ENCODE results near the gene CHRM4. TPM values are rescaled to one million over a fixed set of nuclear protein-coding genes. Genes with fewer than 3 reads are reported as not detected.
A peak's percentile ranks its signal among the peaks of the same experiment; 100 is the strongest.

The CHRM4 gene
- total RNA-seq, 1 donor, result 0.36 TPM

GRCh38 chr11:46390331-46391171 is 1.0 kb downstream of the CHRM4 start:
- no peaks in the 10 kb centered on the region for H3K9me3 ChIP-seq (ENCODE audit: low read depth, low read length)
- no peaks in the 10 kb centered on the region for H3K79me2 ChIP-seq (ENCODE audit: insufficient read depth, low read length)
- H2AFZ ChIP-seq (ENCODE audit: low read length), result no peak overlapping the region
- H4K20me1 ChIP-seq (ENCODE audit: insufficient read depth, low read length), result peaks cover 23% of the 10 kb centered on the region
- no peaks in the 10 kb centered on the region for H3K36me3 ChIP-seq (ENCODE audit: insufficient read depth, low read length)
- H3K4me2 ChIP-seq (ENCODE audit: insufficient read depth, low read length), result peak overlapping the region; percentile 78
- peak; percentile 94 for DNase-seq (ENCODE audit: insufficient read length, low spot score, missing footprints)
- no peak overlapping the region for H3K27ac ChIP-seq (ENCODE audit: low read depth, low read length)
- no peak overlapping the region for H3K4me3 ChIP-seq (ENCODE audit: insufficient read depth, low read length)
- peaks cover 45% of the 10 kb centered on the region for H3K27me3 ChIP-seq (ENCODE audit: insufficient read depth, low read length)
- TF ChIP-seq CTCF (IDR thresholded peaks at IDR 0.05; ENCODE audit: extremely low read depth, low read depth, low read length), result no peak
- H3K4me1 ChIP-seq (ENCODE audit: insufficient read depth, low read length), result peaks cover 15% of the 10 kb centered on the region

GRCh38 chr11:46389450-46390330 is 1.9 kb downstream of the CHRM4 start:
- Histone ChIP-seq H3K27ac (ENCODE audit: low read depth, low read length) (no peak overlapping the region), H3K27me3 (ENCODE audit: insufficient read depth, low read length) (peaks cover 45% of the 10 kb centered on the region), H3K4me1 (ENCODE audit: insufficient read depth, low read length) (peaks cover 15% of the 10 kb centered on the region), H3K9me3 (ENCODE audit: low read depth, low read length) (no peaks in the 10 kb centered on the region), H3K79me2 (ENCODE audit: insufficient read depth, low read length) (no peaks in the 10 kb centered on the region), H4K20me1 (ENCODE audit: insufficient read depth, low read length) (peaks cover 20% of the 10 kb centered on the region), H2AFZ (ENCODE audit: low read length) (no peak overlapping the region), H3K36me3 (ENCODE audit: insufficient read depth, low read length) (no peaks in the 10 kb centered on the region), H3K4me3 (ENCODE audit: insufficient read depth, low read length) (peak overlapping the region; percentile 68), H3K4me2 (ENCODE audit: insufficient read depth, low read length) (peak overlapping the region; percentile 78)
- TF ChIP-seq CTCF (IDR thresholded peaks at IDR 0.05; ENCODE audit: extremely low read depth, low read depth, low read length), result peak; percentile 63
- peak; percentile 100 for DNase-seq (ENCODE audit: insufficient read length, low spot score, missing footprints)

- Histone ChIP-seq H3K36me3 (ENCODE audit: insufficient read depth, low read length) (no peaks in the 10 kb centered on the region), H4K20me1 (ENCODE audit: insufficient read depth, low read length) (peaks cover 20% of the 10 kb centered on the region), H3K27ac (ENCODE audit: low read depth, low read length) (no peak overlapping the region), H3K4me2 (ENCODE audit: insufficient read depth, low read length) (peak overlapping the region; percentile 78), H3K4me3 (ENCODE audit: insufficient read depth, low read length) (peak overlapping the region; percentile 68), H3K4me1 (ENCODE audit: insufficient read depth, low read length) (peaks cover 15% of the 10 kb centered on the region), H3K79me2 (ENCODE audit: insufficient read depth, low read length) (no peaks in the 10 kb centered on the region), H3K9me3 (ENCODE audit: low read depth, low read length) (no peaks in the 10 kb centered on the region), H3K27me3 (ENCODE audit: insufficient read depth, low read length) (peaks cover 45% of the 10 kb centered on the region), H2AFZ (ENCODE audit: low read length) (no peak overlapping the region)
- peak; percentile 91 for DNase-seq (ENCODE audit: insufficient read length, low spot score, missing footprints)
- no peak for TF ChIP-seq CTCF (IDR thresholded peaks at IDR 0.05; ENCODE audit: extremely low read depth, low read depth, low read length)
These were observed 2.7 kb downstream of the CHRM4 start for GRCh38 chr11:46388619-46389449.
